Body of pancreas (tissue), 4 donors: ENCODE data around the gene ZFYVE9. TPM values are rescaled to one million over a fixed set of nuclear protein-coding genes. Genes with fewer than 3 reads are reported as not detected.
"Not testable (repeated sequence)": the region's sequence is repeated elsewhere in the genome, so short reads cannot be mapped to it uniquely, and the experiment has no call there.

Experiments
- ATAC-seq: fragments of 150-250 bp; one replicate; pipeline ENCODE4 v1.9.1; 2016
- DNase-seq, 4 donors: peaks; one replicate each; pipeline ENCODE4 v3.0.0-alpha.2; 2019
- H3K27ac ChIP-seq, 4 donors: fragments of 200-600 bp; sonication (generic); 1 replicate in 3 of 4; 2 replicates in 1 of 4; pipeline versions ENCODE4 v1.5.1 to v1.6.1; 2016 to 2019; ENCODE audit warnings: mild to moderate bottlenecking in 1 of 4, mixed read lengths in 1 of 4, moderate library complexity in 1 of 4
- H3K27me3 ChIP-seq, 2 donors: fragments of 200-600 bp; sonication (generic); one replicate each; pipeline ENCODE4 v1.6.0; 2016; ENCODE audit warnings: mild to moderate bottlenecking in 1 of 2
- H3K36me3 ChIP-seq, 2 donors: fragments of 200-600 bp; sonication (generic); replicated peaks in 1 of 2; 2 replicates each; pipeline ENCODE4 v1.5.1; 2016; ENCODE audit warnings: low read depth in 2 of 2; ENCODE audit not compliant: insufficient read depth in 1 of 2
- H3K4me1 ChIP-seq: fragments of 200-600 bp; sonication (generic); one replicate; pipeline ENCODE4 v1.6.0; 2016
- H3K4me3 ChIP-seq, 2 donors: fragments of 200-600 bp; sonication (generic); 1 replicate in 1 of 2; 2 replicates in 1 of 2; pipeline ENCODE4 v1.5.1; 2016 to 2019
- H3K9me3 ChIP-seq, 3 donors: fragments of 200-600 bp; sonication (generic); 1 replicate in 2 of 3; 2 replicates in 1 of 3; pipeline ENCODE4 v1.5.1; 2016
- CTCF ChIP-seq, 7 experiments: fragments of 450-650 bp in 4 of 7; fragments of 200-600 bp in 3 of 7; sonication (generic) in 3 of 7; IDR thresholded peaks; one replicate each; pipeline ENCODE4 v1.5.1; 2016 to 2019; ENCODE audit warnings: antibody characterized with exemption in 7 of 7
- POLR2A ChIP-seq, 3 donors: fragments of 450-650 bp; IDR thresholded peaks; one replicate each; pipeline ENCODE4 v1.6.1; 2016; ENCODE audit warnings: antibody characterized with exemption in 3 of 3, mild to moderate bottlenecking in 2 of 3
- WGBS, 2 donors: methylation state at CpG; one replicate each; pipeline ENCODE4 v1.1.5; 2017; 5-methylcytosine and 5-hydroxymethylcytosine counted together
- intact Hi-C: fragments of 100-400 bp; cut with DNase I; formaldehyde crosslinking; loops from one replicate; pipeline ENCODE4 v1.15.1; 2023
- total RNA-seq, 2 donors: library from RNA; depleted of rRNA; stranded (reverse); fragments of >200 nt; gene quantifications; one replicate each; pipeline ENCODE4 v1.1.0, GENCODE V29; 2016

ZFYVE9 gene
- total RNA-seq, 2 donors from 2014 or later, result 21.5 to 23.4 TPM

- intact Hi-C loops, result no loop called here
- no peak for ATAC-seq
- WGBS, 2 donors, result 86 to 88% methylated on average over 6 of the region's 6 CpGs
- Histone ChIP-seq H3K4me1 (no peaks in the 10 kb centered on the region), H3K27me3 (no peaks in the 10 kb centered on the region), H3K36me3 (no peaks in the 10 kb centered on the region), H3K9me3 (no peaks in the 10 kb centered on the region), H3K4me3 (no peak overlapping the region), H3K27ac (no peak overlapping the region)
- DNase-seq, result no peak
- TF ChIP-seq CTCF (IDR thresholded peaks at IDR 0.05) (no peak), POLR2A (IDR thresholded peaks at IDR 0.05) (no peak)
Measured at GRCh38 chr1:52166996-52167753, 25.3 kb downstream of the ZFYVE9 start.

GRCh38 chr1:52168373-52169080 lies 26.6 kb downstream of the ZFYVE9 start:
- Histone ChIP-seq H3K36me3 (no peaks in the 10 kb centered on the region), H3K27ac (no peak overlapping the region), H3K9me3 (no peaks in the 10 kb centered on the region), H3K4me1 (no peaks in the 10 kb centered on the region), H3K27me3 (no peaks in the 10 kb centered on the region), H3K4me3 (no peak overlapping the region)
- TF ChIP-seq POLR2A (IDR thresholded peaks at IDR 0.05) (no peak), CTCF (IDR thresholded peaks at IDR 0.05) (no peak)
- intact Hi-C loops, result no loop called here
- ATAC-seq (no peak), DNase-seq (no peak)
- 81 to 91% methylated on average over 6 to 7 of the region's 7 CpGs for WGBS, 2 donors

- H3K4me3 ChIP-seq, intact Hi-C loops: not testable (repeated sequence)
Measured at GRCh38 chr1:52171149-52171548, 29.3 kb downstream of the ZFYVE9 start.

GRCh38 chr1:52179073-52179472 lies 37.2 kb downstream of the ZFYVE9 start:
- Histone ChIP-seq H3K27ac (no peak overlapping the region), H3K9me3 (no peaks in the 10 kb centered on the region), H3K4me3 (no peak overlapping the region), H3K27me3 (no peaks in the 10 kb centered on the region), H3K4me1 (no peaks in the 10 kb centered on the region), H3K36me3 (no peaks in the 10 kb centered on the region)
- intact Hi-C loops, result no loop called here
- DNase-seq (no peak), ATAC-seq (no peak)
- TF ChIP-seq CTCF (IDR thresholded peaks at IDR 0.05), result no peak
- TF ChIP-seq POLR2A (IDR thresholded peaks at IDR 0.05), result no peak
- WGBS, 2 donors, result 68 to 73% methylated on average over 6 of the region's 6 CpGs

More at GRCh38 chr1:52171149-52171548, 29.3 kb downstream of the ZFYVE9 start:
- WGBS, 2 donors, result 95 to 99% methylated on average over 5 of the region's 5 CpGs
- DNase-seq, H3K4me1 ChIP-seq, H3K27me3 ChIP-seq, H3K9me3 ChIP-seq, H3K27ac ChIP-seq, ATAC-seq, H3K36me3 ChIP-seq: not testable (repeated sequence)

GRCh38 chr1:52180176-52180575 lies 38.3 kb downstream of the ZFYVE9 start:
- Histone ChIP-seq H3K4me3 (no peak overlapping the region), H3K27me3 (no peaks in the 10 kb centered on the region), H3K9me3 (no peaks in the 10 kb centered on the region), H3K27ac (no peak overlapping the region), H3K36me3 (no peaks in the 10 kb centered on the region), H3K4me1 (peaks cover 7% of the 10 kb centered on the region)
- 49 to 60% methylated on average over 3 of the region's 3 CpGs for WGBS, 2 donors
- TF ChIP-seq CTCF (IDR thresholded peaks at IDR 0.05), result no peak
- TF ChIP-seq POLR2A (IDR thresholded peaks at IDR 0.05), result no peak
- no peak for ATAC-seq
- no peak for DNase-seq
- intact Hi-C loops, result no loop called here

GRCh38 chr1:52181759-52182158 lies 39.9 kb downstream of the ZFYVE9 start:
- H3K27me3 ChIP-seq, DNase-seq, H3K9me3 ChIP-seq, ATAC-seq, H3K36me3 ChIP-seq, H3K4me1 ChIP-seq, H3K27ac ChIP-seq, H3K4me3 ChIP-seq, intact Hi-C loops: not testable (repeated sequence)
- 98% methylated on average over 16 of the region's 36 CpGs; no CpG with 5 or more reads in 1 of the 2 donors for WGBS, 2 donors

- H3K9me3 ChIP-seq, DNase-seq, H3K4me3 ChIP-seq, H3K4me1 ChIP-seq, H3K36me3 ChIP-seq, ATAC-seq, H3K27ac ChIP-seq, H3K27me3 ChIP-seq, intact Hi-C loops: not testable (repeated sequence)
- WGBS, 2 donors, result 84 to 89% methylated on average over 5 of the region's 5 CpGs
Measured at GRCh38 chr1:52182328-52182727, 40.4 kb downstream of the ZFYVE9 start.
